Measurements from ENCODE around the gene MYDGF.

Gene MYDGF

DNA sequence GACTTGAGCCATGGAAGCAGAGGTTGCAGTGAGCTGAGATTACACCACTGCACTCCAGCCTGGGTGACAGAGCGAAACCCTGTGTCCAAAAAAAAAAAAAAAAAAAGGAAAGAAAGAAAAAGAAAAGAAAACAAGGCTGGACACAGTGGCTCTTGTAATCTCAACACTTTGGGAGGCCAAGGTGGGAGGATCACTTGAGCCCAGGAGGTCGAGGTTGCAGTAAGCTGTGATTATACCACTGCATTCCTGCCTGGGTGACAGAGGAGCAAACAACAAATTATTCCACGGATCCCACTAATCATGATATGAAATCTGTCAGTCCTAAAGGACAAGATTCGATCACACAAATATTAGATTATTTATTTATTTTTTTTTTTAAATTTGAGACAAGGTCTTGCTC is 3.1 kb upstream of the MYDGF start:
- peaks cover 8% of the 10 kb centered on the region for H3K4me1 ChIP-seq (ENCODE audit: control insufficient read depth, insufficient read depth, low read length)
- no peaks in the 10 kb centered on the region for H3K9me3 ChIP-seq (ENCODE audit: control insufficient read depth, insufficient read depth, low read depth, low read length)
- H3K9ac ChIP-seq (ENCODE audit: low read length), result no peak overlapping the region
- no peaks in the 10 kb centered on the region for H3K27me3 ChIP-seq (ENCODE audit: control insufficient read depth, insufficient read depth, low read length)
- H3K4me3 ChIP-seq (ENCODE audit: low read depth, low read length), result no peak overlapping the region
- peaks cover 5% of the 10 kb centered on the region for H3K36me3 ChIP-seq (ENCODE audit: control insufficient read depth, insufficient read depth, low read length)
- no peak overlapping the region for H3K27ac ChIP-seq (ENCODE audit: low read depth, low read length)

GRCh38 chr19:4671185-4671851 is 1.2 kb upstream of the MYDGF start:
- H3K4me3 ChIP-seq (ENCODE audit: low read depth, low read length), result no peak overlapping the region
- no peaks in the 10 kb centered on the region for H3K27me3 ChIP-seq (ENCODE audit: control insufficient read depth, insufficient read depth, low read length)
- H3K4me1 ChIP-seq (ENCODE audit: control insufficient read depth, insufficient read depth, low read length), result peaks cover 3% of the 10 kb centered on the region; the same call in 1 of the 2 replicates
- H3K36me3 ChIP-seq (ENCODE audit: control insufficient read depth, insufficient read depth, low read length), result peaks cover 13% of the 10 kb centered on the region
- H3K9me3 ChIP-seq (ENCODE audit: control insufficient read depth, insufficient read depth, low read depth, low read length), result no peaks in the 10 kb centered on the region
- H3K9ac ChIP-seq (ENCODE audit: low read length), result no peak overlapping the region
- no peak overlapping the region for H3K27ac ChIP-seq (ENCODE audit: low read depth, low read length)

DNA sequence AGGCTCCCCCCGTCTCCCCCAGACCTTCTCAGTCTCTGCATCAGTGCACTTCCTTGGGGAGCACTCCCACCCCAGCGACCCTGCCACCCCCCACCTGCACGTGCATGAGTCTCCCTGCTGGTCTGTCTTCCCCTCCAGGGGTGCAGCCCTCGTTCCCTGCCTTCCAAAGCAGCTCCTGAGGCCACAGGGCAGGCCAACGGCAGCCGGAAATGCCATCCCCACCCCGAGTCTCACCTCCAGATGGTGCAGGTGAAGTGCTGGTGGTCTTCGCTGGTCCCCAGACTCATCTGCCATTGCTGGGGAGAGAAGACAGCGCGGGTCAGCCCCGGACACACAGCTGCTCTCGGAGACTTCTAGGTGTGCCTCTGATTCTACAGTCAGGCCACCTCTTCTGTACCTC is 5.5 kb downstream of the MYDGF start:
- Histone ChIP-seq H3K9ac (ENCODE audit: low read length) (no peak overlapping the region), H3K4me3 (ENCODE audit: low read depth, low read length) (no peak overlapping the region), H3K9me3 (ENCODE audit: control insufficient read depth, insufficient read depth, low read depth, low read length) (no peaks in the 10 kb centered on the region), H3K36me3 (ENCODE audit: control insufficient read depth, insufficient read depth, low read length) (peaks cover 52% of the 10 kb centered on the region), H3K27ac (ENCODE audit: low read depth, low read length) (no peak overlapping the region), H3K27me3 (ENCODE audit: control insufficient read depth, insufficient read depth, low read length) (no peaks in the 10 kb centered on the region), H3K4me1 (ENCODE audit: control insufficient read depth, insufficient read depth, low read length) (peaks cover 3% of the 10 kb centered on the region; the same call in 1 of the 2 replicates)

GRCh38 chr19:4662812-4663211 is 7.3 kb downstream of the MYDGF start:
- Histone ChIP-seq H3K27ac (ENCODE audit: low read depth, low read length) (no peak overlapping the region), H3K4me1 (ENCODE audit: control insufficient read depth, insufficient read depth, low read length) (no peaks in the 10 kb centered on the region), H3K4me3 (ENCODE audit: low read depth, low read length) (no peak overlapping the region), H3K36me3 (ENCODE audit: control insufficient read depth, insufficient read depth, low read length) (peaks cover 59% of the 10 kb centered on the region), H3K9ac (ENCODE audit: low read length) (no peak overlapping the region), H3K9me3 (ENCODE audit: control insufficient read depth, insufficient read depth, low read depth, low read length) (no peaks in the 10 kb centered on the region; the same call in 1 of the 2 replicates), H3K27me3 (ENCODE audit: control insufficient read depth, insufficient read depth, low read length) (no peaks in the 10 kb centered on the region)

- Histone ChIP-seq H3K27me3 (ENCODE audit: control insufficient read depth, insufficient read depth, low read length) (no peaks in the 10 kb centered on the region), H3K4me3 (ENCODE audit: low read depth, low read length) (no peak overlapping the region), H3K4me1 (ENCODE audit: control insufficient read depth, insufficient read depth, low read length) (no peaks in the 10 kb centered on the region), H3K27ac (ENCODE audit: low read depth, low read length) (no peak overlapping the region), H3K9ac (ENCODE audit: low read length) (no peak overlapping the region), H3K9me3 (ENCODE audit: control insufficient read depth, insufficient read depth, low read depth, low read length) (no peaks in the 10 kb centered on the region; the same call in 1 of the 2 replicates), H3K36me3 (ENCODE audit: control insufficient read depth, insufficient read depth, low read length) (peaks cover 66% of the 10 kb centered on the region)
Observed at GRCh38 chr19:4662020-4662695, 8.0 kb downstream of the MYDGF start.

- no peaks in the 10 kb centered on the region for H3K4me1 ChIP-seq (ENCODE audit: control insufficient read depth, insufficient read depth, low read length)
- H3K9me3 ChIP-seq (ENCODE audit: control insufficient read depth, insufficient read depth, low read depth, low read length), result no peaks in the 10 kb centered on the region; the same call in 1 of the 2 replicates
- H3K27ac ChIP-seq (ENCODE audit: low read depth, low read length), result no peak overlapping the region
- H3K36me3 ChIP-seq (ENCODE audit: control insufficient read depth, insufficient read depth, low read length), result peaks cover 70% of the 10 kb centered on the region
- H3K9ac ChIP-seq (ENCODE audit: low read length), result no peak overlapping the region
- H3K27me3 ChIP-seq (ENCODE audit: control insufficient read depth, insufficient read depth, low read length), result no peaks in the 10 kb centered on the region
- H3K4me3 ChIP-seq (ENCODE audit: low read depth, low read length), result no peak overlapping the region
Observed at GRCh38 chr19:4660993-4661392, 9.1 kb downstream of the MYDGF start.

- Histone ChIP-seq H3K9ac (ENCODE audit: low read length) (peak overlapping the region; percentile 34), H3K36me3 (ENCODE audit: control insufficient read depth, insufficient read depth, low read length) (peaks cover 68% of the 10 kb centered on the region), H3K9me3 (ENCODE audit: control insufficient read depth, insufficient read depth, low read depth, low read length) (no peaks in the 10 kb centered on the region; the same call in 1 of the 2 replicates), H3K4me3 (ENCODE audit: low read depth, low read length) (no peak overlapping the region), H3K27ac (ENCODE audit: low read depth, low read length) (no peak overlapping the region), H3K27me3 (ENCODE audit: control insufficient read depth, insufficient read depth, low read length) (no peaks in the 10 kb centered on the region), H3K4me1 (ENCODE audit: control insufficient read depth, insufficient read depth, low read length) (no peaks in the 10 kb centered on the region)
Observed at GRCh38 chr19:4660181-4660791, 9.9 kb downstream of the MYDGF start.

DNA sequence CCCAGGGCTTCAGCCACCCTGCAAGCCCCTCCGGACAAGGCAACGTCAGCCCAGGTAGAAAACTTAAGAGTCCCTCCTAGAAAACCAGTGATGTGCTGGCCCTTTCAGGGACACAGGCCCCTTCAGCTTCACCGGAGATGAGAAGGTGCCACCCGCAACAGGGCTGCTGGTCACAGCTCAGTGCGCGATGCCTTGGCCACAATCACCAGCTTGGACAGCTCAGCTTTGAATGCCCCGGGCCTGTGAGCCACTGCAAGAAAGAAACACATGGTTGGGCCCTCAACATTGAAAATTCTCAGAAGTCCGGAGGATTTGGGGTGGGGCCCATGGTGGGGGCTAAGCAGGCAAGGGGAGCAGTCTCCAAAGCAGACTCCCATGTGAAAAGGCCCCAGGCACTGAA is 12.3 kb downstream of the MYDGF start:
- Histone ChIP-seq H3K4me1 (ENCODE audit: control insufficient read depth, insufficient read depth, low read length) (no peaks in the 10 kb centered on the region), H3K27ac (ENCODE audit: low read depth, low read length) (no peak overlapping the region), H3K4me3 (ENCODE audit: low read depth, low read length) (no peak overlapping the region), H3K27me3 (ENCODE audit: control insufficient read depth, insufficient read depth, low read length) (no peaks in the 10 kb centered on the region), H3K36me3 (ENCODE audit: control insufficient read depth, insufficient read depth, low read length) (peaks cover 60% of the 10 kb centered on the region), H3K9ac (ENCODE audit: low read length) (no peak overlapping the region), H3K9me3 (ENCODE audit: control insufficient read depth, insufficient read depth, low read depth, low read length) (no peaks in the 10 kb centered on the region; the same call in 1 of the 2 replicates)

GRCh38 chr19:4657262-4657661 is 12.9 kb downstream of the MYDGF start:
- peaks cover 54% of the 10 kb centered on the region for H3K36me3 ChIP-seq (ENCODE audit: control insufficient read depth, insufficient read depth, low read length)
- no peaks in the 10 kb centered on the region for H3K27me3 ChIP-seq (ENCODE audit: control insufficient read depth, insufficient read depth, low read length)
- H3K9me3 ChIP-seq (ENCODE audit: control insufficient read depth, insufficient read depth, low read depth, low read length), result no peaks in the 10 kb centered on the region; the same call in 1 of the 2 replicates
- no peaks in the 10 kb centered on the region for H3K4me1 ChIP-seq (ENCODE audit: control insufficient read depth, insufficient read depth, low read length)
- H3K27ac ChIP-seq (ENCODE audit: low read depth, low read length), result no peak overlapping the region
- no peak overlapping the region for H3K9ac ChIP-seq (ENCODE audit: low read length)
- H3K4me3 ChIP-seq (ENCODE audit: low read depth, low read length), result no peak overlapping the region

DNA sequence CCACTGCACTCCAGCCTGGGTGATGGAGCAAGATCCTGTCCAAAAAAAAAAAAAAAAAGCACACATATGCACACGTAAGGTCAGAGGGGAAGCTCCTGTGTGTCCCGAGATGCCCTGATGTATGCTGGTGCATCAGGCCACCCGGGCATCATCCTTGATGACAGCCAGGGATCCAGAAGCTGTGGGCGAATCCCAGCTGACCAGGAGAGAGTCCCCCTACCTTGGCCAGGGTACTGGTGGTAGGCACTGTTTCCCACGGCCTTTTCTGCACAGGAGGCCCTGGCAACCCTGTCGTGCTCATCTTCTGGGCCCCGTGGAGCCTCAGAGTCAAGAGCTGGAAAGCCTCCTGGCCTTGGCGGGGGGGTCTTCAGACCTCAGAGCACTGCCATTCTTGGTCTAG is 14.0 kb downstream of the MYDGF start:
- Histone ChIP-seq H3K36me3 (ENCODE audit: control insufficient read depth, insufficient read depth, low read length) (peaks cover 49% of the 10 kb centered on the region), H3K27me3 (ENCODE audit: control insufficient read depth, insufficient read depth, low read length) (no peaks in the 10 kb centered on the region), H3K27ac (ENCODE audit: low read depth, low read length) (no peak overlapping the region), H3K9me3 (ENCODE audit: control insufficient read depth, insufficient read depth, low read depth, low read length) (no peaks in the 10 kb centered on the region; the same call in 1 of the 2 replicates), H3K9ac (ENCODE audit: low read length) (no peak overlapping the region), H3K4me3 (ENCODE audit: low read depth, low read length) (no peak overlapping the region), H3K4me1 (ENCODE audit: control insufficient read depth, insufficient read depth, low read length) (no peaks in the 10 kb centered on the region)

Data from HUES6 (cell line).